Stimulated activated CD8-positive, alpha-beta memory T cell treated with anti-CD3 and anti-CD28 coated beads, Interleukin-7, amount 100 ng/mL, for 4 hours (primary cell): ENCODE data around the gene USP34.
"Not testable (repeated sequence)": the region's sequence is repeated elsewhere in the genome, so short reads cannot be mapped to it uniquely, and the experiment has no call there.

ENCODE experiments used
- DNase-seq, 2 donors: peaks; one replicate each; pipeline ENCODE4 v3.0.0-alpha.2; 2020; ENCODE audit warnings: low read depth in 2 of 2

Gene USP34

DNA sequence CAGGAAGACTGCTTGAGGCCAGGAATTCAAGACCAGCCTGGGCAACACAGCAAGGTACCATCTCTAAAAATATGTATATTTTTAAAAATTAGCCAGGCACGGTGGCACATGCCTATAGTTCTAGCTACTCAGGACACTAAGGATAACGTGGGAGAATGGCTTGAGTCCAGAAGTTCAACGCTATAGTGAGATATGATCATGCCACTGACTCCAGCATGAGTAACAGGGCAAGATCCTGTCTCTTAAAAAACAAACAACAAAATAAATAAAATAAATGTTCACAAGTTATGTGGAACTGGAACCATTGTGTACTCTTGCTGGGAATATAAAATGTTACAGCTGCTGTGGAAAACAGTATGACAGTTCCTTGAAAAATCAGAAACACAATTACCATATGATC, 47.2 kb downstream of the USP34 start:
- DNase-seq: no peak

DNA sequence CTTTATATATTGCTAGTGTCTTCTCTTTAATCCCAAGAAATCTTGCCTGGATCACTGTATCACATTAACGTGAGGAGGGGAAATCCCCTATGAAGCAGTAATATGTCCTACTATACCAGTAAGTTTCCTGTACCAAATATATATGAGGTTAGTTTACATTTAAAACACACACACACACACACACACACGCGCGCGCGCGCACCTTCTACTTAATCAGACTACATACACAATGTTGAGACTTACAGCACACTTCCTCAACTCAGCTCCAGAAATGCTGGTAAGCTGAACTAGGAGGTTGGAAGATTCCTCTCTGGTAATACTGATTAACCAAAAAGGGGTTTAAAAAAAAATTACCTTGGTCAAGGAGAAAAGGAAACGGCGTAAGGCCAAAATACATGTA, 49.3 kb downstream of the USP34 start:
- DNase-seq: no peak

DNA sequence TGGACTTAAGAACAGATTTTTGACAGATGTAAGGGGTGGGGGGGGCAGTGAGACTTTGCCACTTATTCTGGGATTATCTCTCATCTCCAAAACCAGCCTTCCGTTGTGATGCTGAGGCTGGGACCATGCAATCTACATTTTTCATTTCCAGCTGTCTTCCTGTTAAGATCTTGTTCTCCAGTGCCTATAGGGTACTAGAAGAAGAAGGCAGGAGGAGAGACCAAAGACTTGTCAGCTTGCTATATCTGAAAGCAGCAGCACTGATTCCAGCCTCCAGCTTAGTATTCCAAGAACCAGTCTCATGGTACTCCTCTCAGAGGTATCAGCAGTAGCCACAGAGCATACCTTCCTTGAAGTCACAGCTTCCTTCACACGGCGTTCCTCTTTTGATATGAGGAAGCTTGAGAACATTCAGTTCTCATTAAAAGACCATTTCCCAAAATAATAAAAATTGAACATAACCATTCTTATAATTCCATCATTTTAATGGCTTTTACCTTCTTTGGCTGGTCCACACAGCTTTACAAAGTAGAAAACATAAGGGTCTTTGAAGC, 49.8 kb downstream of the USP34 start:
- no peak for DNase-seq

DNA sequence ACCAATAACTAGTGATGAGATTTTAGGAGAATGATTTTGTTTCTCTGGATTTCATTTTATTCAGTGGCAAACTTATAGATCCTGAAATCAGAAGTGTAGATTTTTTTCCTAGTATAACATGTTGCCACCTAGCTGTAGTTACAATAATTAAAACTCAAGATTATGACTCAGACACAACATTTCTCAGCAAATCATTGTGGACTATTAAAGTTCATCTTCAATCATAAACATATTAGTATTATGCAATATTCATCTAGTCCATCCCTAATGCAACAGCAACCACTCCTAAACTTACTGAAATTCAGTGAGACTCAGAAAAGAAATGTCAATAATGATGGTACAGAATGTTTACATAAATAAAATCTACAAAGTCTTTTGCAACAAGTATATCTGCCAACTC, 51.3 kb downstream of the USP34 start:
- DNase-seq: no peak

DNA sequence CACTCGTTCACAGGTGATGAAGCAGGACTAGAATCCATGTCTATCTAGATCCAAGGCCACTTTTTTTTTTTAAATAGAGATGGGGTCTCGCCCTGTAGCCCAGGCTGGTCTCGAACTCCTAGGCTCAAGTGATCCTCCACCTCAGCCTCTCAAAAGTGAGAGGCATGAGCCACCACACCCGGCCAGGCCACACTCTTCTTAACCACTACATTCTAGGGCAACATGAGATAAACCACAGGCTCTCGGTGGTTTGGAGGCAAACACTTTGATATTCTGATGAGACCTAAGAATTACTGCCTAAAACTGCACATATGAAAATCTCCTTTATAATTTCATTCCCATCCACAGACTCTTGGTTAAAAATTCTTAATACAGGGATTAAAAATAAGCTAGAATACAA, 51.8 kb downstream of the USP34 start:
- no peak for DNase-seq

DNA sequence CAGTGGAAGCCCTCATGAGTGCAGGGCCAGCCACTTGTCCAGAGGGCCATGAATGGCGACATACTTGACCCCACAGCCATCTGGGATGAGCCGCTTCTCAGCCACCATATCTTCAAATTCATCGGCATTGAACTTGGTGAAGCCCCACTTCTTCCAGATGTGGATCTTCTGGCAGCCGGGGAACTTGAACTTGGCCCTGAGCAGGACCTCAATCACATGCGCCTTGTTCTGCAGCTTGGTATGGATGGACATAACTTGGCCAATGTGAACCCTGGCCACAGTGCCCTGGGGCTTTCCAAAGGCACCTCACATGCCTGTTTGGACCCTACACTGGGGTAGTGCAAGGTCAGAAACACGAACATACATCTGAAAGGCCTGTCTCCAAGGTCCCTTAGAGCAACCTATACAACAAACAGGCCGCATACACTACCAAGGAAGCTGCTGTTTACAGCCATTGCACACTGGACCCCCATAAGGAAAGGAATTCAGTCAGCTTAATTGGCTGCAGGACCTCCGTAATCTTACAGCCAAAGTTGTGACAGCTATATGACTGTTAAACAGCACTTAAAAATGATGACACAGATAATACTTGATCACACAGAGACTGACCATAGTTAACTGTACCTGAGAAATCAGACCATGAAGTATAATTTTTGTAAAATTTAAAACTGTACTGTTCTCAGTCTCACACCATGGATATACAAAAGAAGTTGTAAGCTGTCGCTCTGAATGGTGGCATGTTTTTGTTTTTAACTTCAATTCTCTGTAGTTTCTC, 53.8 kb downstream of the USP34 start:
- no peak for DNase-seq

DNA sequence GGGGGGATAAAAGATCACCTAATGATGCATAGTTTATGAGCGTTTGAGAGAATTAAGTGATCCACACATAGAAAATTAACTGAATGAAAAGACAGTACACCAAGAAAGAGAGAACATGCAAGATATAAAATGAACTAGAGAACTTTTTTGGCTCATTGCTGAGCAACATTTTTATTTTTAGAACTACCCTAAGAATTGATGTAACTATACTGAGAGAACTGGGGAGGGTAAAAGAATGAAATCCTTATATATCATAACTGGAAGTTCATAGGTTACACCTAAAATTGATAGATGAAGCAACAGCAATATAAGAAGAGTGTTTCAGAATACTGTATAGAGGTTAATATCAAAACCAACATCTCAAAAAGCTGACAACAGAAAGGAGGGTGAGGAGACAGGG, 55.6 kb downstream of the USP34 start:
- DNase-seq: no peak

DNA sequence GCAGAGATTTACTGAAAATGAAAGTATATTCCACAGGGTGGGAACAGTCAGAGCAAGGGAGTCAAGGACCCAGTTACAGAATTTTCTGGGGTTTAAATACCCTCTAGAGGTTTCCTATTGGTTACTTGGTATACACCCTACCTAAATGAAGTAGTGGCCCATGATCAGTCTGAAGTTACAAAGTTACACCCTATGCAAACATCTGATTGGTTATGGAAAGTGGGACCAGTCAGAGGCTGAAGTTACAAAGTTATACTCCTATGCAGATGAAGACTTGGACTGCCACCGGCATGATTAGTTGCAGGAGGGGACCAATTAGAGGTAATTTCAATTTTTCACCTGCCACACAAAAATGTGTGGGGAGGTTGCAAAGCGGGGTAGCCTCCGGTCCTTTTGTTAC, 56.2 kb downstream of the USP34 start:
- no peak for DNase-seq

DNA sequence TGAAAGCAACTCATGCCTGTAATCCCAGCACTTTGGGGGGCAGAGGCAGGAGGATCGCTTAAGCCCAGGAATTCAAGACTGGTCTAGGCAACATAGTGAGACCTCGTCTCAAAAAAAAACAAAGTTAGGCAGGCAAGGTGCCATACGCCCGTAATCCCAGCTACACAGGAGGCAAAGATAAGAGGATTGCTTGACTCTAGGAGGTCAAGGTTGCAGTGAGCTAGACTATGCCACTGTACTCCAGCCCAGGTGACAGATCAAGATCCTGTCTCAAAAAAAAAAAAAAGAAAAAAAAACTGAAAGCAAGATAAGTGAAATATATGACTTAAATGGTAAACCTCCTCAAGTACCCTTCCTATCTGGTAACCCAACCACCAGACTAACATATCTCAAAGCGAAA, 59.8 kb downstream of the USP34 start:
- DNase-seq: no peak

DNA sequence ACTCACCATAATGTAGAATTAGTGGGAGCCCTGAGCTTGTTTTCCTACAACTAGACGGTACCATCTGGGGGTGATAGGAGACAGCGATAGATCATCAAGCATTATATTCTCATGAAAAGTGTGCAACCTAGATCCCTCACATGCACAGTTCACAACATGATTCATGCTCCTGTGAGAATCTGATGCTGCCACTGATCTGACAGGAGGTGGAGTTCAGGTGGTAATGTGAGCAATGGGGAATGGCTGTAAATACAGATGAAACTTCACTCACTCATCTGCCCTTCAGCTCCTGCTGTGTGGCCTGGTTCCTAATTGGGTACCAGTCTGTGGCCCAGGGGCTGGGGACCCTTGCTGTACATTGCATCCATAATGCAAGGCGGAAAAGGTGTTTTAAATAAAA, 60.7 kb downstream of the USP34 start:
- no peak for DNase-seq

DNA sequence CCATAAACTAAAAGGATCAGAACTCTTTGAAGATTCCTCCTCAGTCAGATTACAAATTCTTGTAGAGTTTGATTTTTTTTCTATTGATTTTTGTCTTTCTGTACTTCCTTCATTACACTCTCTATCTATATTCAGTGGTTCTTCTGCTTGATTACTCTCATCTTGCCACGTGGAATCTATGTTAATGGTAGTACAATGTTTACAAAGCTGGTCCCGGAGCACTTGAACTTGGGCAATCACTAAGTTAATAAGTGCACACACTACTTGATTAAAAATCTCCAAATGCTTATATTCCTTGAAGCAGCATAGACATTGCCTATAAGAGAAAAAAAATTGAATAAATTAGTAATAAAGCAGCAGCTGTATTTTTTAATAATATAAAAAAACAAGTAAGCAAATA, 65.1 kb downstream of the USP34 start:
- DNase-seq: no peak

DNA sequence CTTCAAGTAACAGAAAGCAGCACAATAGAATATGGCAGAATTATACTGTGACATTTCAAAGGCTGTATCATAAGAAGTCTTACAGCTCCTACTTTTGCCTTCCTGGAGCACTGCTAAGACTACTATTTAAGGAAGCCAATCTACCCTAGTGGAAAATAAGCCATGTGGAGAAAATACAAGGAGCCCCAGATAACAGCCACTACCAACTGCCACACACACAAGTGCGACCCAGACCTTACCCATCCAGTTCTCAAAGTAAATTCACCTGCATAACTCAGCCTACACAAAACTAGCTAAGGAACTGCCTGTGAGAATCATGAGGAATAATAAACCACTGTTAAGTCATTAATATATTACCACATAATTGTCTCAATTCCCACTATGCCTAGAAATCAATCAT, 66.4 kb downstream of the USP34 start:
- DNase-seq: no peak

DNA sequence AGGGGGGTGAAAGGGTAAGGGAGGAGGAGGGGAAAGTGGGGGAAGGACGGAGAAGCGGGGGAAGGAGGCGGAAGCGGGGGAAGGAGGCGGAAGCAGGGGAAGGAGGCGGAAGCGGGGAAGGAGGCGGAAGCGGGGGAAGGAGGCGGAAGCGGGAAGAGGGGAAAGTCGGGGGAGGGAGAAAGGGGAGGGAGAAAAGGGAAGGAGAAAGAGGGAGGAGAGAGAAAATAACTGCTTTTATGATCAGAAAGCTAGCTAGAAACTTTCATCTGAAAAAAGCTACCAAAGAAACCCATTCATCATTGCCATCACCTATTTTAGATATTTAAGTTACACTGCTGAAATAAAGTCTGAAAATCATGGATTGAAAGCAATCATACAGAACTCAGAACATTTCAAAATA, 72.5 kb downstream of the USP34 start:
- no peak for DNase-seq

DNA sequence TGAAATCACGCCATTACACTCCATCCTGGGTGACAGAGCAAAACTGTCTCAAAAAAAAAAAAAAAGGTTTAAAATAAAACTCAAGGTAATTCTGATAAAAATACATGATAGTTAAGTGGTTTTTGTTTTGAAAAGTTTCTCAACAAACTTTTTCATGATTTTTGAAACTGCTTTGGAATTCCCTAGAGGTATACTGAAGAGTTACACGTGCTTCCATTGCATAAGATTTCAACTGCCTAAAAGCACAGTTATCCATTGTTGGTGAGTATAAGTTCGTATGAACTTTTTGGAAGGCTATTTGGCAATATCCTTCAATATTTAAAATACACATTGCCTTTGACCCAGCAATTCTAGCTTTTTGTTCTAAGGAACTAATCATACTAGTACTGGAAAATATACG, 74.9 kb downstream of the USP34 start:
- DNase-seq: no peak

DNA sequence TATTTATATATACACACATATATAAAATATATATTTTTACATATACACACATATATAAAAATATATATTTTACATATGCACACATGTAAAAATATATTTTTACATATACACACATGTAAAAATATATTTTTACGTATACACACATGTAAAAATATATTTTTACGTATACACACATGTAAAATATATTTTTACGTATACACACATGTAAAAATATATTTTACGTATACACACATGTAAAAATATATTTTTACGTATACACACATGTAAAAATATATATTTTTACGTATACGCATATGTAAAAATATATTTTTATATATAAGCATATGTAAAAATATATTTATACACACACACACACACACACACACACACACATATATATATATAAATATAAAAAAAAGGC, 83.3 kb downstream of the USP34 start:
- not testable (repeated sequence) for DNase-seq

DNA sequence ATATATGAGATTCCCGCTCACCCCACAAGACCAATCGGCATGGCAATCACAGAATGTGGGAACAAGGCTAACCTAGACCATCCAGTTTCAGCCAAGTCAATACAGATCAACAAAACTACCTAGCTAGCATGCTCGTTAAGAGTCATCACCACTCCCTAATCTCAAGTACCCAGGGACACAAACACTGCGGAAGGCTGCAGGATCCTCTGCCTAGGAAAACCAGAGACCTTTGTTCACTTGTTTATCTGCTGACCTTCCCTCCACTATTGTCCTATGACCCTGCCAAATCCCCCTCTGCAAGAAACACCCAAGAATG, 90.0 kb downstream of the USP34 start:
- DNase-seq: not testable (repeated sequence)

DNA sequence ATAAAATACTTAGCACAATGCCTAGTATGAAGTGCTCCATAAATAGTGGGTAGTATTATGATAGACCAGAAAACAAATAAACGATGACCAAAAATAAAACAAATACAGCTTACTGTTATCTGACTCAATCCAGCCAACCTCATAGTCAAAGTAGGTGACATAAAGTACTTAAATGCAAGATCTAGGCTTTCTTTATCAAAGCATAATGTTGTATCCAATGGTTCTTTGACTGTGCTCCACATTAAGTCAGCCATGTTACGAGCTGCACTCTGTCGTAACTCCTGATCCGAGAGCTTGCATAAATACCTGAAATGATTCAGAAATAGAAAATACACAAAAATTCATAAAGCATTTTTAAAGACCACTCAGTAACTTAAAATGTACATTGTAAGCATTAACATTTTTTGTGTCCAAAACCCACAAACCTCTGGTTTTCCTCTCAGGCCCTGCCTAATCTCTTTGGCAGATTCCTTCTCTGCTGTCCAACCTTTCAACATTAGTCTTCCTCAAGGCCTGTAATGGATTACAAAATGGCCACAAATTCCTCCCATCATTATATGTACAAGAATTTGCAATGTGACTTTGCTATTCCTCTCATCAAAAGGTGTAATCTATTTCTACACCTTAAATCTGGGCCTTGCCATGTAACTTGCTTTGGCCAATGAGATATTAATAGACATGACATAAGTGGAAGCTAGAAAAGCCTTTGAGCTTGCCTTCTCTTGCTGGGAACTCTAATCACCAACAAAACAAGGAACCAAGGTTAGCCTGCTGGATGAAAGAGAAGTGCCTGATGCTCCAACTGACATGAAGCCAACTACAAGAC, 90.6 kb downstream of the USP34 start:
- DNase-seq: no peak

DNA sequence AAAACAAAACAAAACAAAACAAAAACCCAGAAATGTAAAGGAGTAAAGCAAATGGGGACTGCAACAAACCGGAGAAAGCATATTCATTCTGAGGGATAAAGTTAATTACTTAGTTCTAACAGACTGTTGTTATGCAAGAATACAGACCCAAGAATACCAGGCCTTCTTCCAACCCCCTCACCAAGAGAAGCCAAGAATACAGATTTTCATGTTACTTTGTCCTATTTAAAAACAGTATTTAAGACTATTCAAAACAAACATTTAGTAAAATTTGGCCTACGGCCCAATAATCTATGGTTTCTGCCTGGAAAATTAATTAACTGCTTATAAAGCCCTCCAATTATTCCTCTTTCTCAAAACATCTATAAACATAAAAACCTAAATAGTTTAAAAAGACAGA, 91.4 kb downstream of the USP34 start:
- DNase-seq: no peak

DNA sequence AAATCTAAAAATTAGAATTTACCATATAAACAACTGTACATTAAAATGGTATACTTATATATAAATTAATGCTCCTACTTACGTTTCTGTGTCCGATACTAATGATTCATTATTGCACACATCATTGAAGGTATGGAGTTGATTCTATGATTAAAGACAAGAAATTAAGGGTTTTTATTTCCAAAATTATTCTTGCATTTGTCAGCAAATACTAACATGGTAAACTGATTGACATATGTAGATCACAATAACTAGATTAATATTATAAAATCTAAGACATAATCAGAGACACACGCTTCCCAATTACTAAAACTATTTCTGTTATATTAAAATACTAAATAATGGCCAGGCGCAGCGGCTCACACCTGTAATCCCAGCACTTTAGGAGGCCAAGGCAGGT, 92.6 kb downstream of the USP34 start:
- no peak for DNase-seq

DNA sequence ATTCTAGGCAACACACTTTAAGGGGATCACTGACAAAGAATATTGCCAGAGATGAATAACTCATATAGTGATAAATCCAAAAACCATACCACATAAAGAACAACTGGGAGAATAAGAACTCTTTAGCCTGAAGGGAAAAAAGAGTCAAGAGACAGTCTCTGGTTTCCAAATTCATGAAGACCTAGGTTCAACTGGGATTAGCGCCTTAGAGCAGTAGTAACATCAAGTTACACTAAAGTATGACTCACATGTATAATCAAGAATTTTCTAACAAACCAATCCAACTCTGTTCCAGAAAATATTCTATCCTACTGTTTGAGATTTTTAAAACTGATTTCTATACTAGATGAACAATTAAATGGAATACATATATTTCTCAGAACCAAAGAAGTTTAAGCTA, 93.8 kb downstream of the USP34 start:
- no peak for DNase-seq

DNA sequence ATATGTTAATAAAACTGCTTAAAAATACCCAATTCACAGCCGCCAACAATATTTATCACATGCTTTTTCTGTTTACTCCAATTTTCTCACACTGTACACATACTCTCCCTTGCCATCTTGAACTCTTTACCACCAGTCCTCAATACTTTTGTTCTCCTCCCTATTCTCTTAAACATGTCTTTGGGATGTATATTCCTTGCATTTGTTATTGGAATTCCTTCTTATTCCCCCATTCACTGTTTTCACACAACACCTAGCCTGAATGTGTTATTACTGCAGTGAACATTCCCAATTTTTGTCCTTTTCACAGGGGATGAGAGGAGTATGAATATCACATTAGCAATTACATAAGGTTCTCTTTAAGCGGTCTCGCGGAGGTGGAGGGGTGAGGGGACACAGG, 94.7 kb downstream of the USP34 start:
- DNase-seq: no peak

DNA sequence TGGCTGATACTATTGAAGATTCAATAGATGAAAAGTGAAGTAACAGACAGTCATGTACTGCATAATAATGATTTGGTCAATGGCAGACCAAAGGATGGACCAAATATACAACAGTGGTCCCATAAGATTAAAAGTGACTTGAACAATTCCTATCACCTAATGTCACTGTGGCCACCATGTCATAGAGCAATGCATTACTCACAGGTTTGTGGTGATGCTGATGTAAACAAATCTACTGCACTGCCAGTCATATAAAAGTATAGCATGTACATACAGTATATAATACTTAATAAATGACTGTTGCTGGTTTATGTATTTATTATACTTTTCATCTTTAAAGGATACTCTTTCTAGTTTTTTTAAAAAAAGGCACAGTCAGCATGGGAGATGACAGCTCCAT, 99.9 kb downstream of the USP34 start:
- DNase-seq: no peak
